HG02885 (cell line): Measurements from ENCODE around the gene RFX7.
A peak's percentile ranks its signal among the peaks of the same experiment; 100 is the strongest.

ENCODE experiments used
- ATAC-seq: cut with Tn5 transposase; IDR thresholded peaks from one replicate; pipeline ENCODE4 v1.9.1; 2021; ENCODE audit warnings: mild to moderate bottlenecking; ENCODE audit not compliant: unreplicated experiment, poor library complexity

Gene RFX7

GRCh38 chr15:56056626-56057025 lies 187.1 kb downstream of the RFX7 start:
- no peak for ATAC-seq

GRCh38 chr15:56053046-56053400 lies 190.7 kb downstream of the RFX7 start:
- ATAC-seq: no peak

- peak; percentile 64 for ATAC-seq
Measured at GRCh38 chr15:56052395-56053045, 191.2 kb downstream of the RFX7 start.

GRCh38 chr15:56051676-56052075 lies 192.0 kb downstream of the RFX7 start:
- ATAC-seq: no peak

- no peak for ATAC-seq
Measured at GRCh38 chr15:56049577-56049976, 194.1 kb downstream of the RFX7 start.

- no peak for ATAC-seq
Measured at GRCh38 chr15:56047354-56047753, 196.3 kb downstream of the RFX7 start.

- no peak for ATAC-seq
Measured at GRCh38 chr15:56045068-56045748, 198.5 kb downstream of the RFX7 start.

- no peak for ATAC-seq
Measured at GRCh38 chr15:56042982-56043980, 200.4 kb downstream of the RFX7 start.

GRCh38 chr15:56042498-56042897 lies 201.2 kb downstream of the RFX7 start:
- no peak for ATAC-seq

GRCh38 chr15:56042031-56042430 lies 201.6 kb downstream of the RFX7 start:
- ATAC-seq: no peak

GRCh38 chr15:56040081-56041035 lies 203.3 kb downstream of the RFX7 start:
- no peak for ATAC-seq

GRCh38 chr15:56038707-56039106 lies 205.0 kb downstream of the RFX7 start:
- ATAC-seq: no peak

GRCh38 chr15:56038015-56038414 lies 205.7 kb downstream of the RFX7 start:
- no peak for ATAC-seq
